Stimulated activated CD8-positive, alpha-beta memory T cell treated with anti-CD3 and anti-CD28 coated beads, Interleukin-7, amount 100 ng/mL, for 1 hour (primary cell): Measurements from ENCODE around the gene CHN2.

Experiments
- DNase-seq, 2 donors: peaks; one replicate each; pipeline ENCODE4 v3.0.0-alpha.2; 2020; ENCODE audit warnings: low read depth in 2 of 2

Gene CHN2

DNA sequence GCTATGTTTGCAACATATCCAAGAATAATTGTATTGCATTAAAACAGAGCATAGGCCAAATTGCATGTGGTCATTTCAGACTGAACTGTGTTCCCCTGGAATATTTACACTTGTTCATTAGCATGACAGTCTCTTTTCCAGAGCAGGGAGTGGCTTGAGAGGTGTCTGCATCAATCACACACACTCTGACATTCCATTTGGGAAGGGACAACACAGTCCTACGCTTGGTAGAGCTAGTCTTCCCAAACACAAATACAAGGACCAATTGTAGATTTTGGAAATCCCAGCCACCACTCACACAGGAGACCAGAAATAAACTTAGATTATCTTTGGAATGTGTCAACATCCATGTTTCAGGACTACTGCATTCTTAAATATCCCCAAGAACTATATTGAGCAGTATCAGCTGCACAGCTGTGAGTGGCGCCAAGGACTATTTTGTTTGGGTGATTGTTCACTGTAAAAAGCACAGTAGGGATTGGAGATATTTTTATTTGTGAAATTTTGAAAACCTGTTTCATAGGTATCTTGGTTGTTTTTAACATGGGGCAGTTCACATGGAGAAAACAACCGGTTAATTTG, 275.5 kb downstream of the CHN2 start:
- no peak for DNase-seq

DNA sequence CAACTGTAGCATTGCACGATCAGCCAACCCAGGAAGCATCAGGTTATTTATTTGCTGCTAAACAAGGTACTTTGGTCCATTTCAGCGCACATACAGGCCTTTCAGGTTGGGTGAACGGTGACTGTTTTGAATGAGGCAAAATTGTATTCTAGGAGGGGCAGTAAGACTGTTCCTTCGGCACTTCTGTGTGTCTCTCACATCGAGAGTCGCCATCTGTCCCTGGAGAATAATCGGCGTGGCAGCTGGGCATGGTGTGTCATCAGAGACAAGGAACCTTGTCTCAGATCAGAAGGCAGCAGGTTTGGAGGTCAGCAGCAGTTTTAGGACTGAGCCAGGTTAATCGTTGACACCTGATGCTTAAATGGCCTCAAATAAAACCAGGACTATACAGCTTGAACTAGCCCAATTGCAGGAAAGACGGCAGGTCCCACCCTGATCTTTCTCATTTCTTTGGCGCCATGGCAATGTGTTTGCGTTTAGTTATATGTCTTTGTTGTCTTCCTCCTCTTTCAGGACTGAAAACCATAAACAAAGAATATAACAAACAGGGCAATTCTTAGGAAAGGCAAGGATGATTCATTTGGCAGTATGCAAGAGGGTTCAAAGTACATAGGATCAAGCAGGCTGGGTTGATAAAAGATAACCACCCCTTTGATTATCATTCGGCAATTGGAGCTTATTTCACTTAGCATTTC, 277.0 kb downstream of the CHN2 start:
- DNase-seq, result no peak

DNA sequence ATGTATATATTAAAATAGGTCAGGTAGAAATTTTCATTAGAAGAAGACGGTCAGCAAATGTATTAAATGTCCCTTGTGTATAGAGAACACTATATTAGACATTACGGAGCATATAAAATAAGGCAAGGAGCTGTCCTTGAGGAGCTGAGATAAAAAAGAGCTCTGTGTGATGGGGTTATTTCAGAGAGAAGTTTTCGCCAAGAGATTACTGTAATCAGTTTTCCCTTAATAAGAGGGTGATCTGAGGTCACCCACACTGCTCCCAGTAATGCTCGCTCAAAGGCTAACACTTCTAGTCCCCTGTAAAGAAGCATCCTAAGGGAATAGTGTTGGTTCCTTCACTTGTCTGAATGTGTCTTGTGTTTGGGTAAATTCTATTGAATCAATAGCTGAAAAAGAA, 282.3 kb downstream of the CHN2 start:
- no peak for DNase-seq

DNA sequence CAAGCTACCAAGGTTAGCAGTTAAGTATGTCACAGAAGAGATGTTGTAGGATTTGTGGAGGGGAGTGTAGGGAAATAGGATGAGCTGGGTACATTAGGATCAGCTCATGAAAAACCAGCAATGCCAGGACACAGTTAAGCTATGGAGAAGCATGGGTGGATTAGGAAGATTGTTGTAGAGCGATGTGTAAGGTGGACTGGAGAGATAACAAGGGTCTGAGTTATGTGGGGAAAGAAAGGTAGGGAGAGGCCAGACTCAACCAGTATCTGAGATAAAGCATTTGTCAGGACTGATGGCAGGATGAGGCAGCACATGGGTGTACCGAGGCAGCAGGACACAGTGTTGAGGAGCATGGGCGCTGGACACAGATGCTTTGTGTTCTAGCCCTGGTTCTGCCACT, 283.7 kb downstream of the CHN2 start:
- no peak for DNase-seq

DNA sequence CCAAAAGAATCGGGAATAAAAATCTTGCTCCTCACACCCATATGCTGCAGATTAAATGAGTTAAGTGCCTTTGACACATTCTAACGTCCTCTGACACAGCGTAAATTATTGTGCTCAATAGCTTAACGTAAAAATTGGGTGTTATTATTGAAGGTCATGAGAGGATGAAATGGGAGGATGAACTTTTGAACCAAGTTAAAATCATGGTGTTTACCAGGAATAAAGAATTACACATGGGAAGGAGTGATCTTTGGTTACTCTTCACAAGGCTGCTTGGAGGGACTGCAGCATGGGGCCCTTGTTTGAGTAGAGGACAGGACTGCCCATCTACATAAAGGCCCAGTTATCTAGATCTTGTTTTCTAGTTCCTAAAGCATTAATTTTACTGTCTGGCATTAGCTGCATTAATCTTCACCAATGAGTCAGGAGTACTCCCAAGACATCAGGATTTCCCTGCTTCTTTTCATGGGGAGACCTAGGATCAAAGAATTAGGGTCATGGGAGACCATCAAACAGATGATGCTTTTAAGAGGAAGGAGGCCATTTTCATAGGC, 284.2 kb downstream of the CHN2 start:
- DNase-seq, result no peak

DNA sequence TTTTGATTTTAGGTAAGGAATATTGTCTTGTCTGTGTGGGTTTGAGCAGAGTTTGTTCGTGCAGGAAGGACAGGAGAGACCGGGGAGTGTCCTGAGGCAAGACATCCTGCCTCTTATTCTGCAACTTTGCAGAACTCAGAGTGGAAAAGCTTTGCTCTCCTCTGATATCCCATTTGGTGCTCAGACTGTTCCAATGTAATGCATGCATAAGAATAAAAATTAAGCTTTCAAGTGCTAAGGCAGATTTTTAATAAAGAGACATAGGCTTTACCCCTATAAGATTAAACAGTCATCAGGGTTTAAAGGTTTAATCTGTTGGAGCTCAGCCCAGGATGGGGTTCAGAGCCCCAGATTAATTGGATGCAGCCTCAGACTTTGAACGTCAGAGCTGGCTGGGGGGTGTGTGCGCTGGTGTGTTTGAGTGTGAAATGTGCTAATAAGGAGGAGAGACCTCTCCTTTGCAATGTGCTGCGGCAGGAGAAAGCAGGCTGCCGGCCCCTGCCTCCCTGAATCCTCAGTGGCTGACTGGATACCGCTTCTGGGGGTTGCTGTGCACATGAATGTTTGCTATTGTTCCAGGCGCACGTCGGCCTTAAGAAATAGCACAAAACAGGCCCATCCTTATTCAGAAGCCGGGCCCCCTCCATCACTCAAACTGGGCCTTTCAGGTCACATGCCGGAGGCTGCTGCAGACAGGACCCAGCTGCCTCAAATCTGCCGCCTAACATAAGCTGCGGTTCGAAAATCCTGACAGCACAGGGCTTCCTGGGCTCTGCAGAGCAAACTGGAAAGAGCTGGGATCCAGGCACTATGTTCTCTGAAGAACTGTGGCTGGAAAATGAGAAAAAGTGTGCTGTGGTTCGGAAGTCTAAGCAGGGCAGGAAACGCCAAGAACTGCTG, 285.0 kb downstream of the CHN2 start:
- no peak for DNase-seq

DNA sequence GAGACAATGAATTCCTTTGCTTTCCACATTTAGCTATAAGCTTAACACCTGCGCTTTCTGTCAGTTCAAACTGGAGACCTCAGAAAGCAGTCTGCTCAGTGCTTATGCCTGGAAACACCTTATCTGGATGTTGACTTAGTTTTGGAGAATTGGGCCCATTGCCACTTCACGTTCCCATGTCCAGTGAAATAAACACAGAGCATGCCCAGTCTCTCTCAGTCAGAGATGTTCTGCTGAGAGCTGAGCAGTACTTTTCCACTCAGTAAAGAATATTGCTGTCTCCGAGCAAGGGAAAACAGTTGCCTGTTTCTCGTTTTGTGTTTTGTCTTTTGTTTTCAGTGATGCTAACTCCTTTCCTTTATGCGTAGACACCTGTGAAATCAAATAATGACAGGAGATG, 285.9 kb downstream of the CHN2 start:
- DNase-seq, result no peak

DNA sequence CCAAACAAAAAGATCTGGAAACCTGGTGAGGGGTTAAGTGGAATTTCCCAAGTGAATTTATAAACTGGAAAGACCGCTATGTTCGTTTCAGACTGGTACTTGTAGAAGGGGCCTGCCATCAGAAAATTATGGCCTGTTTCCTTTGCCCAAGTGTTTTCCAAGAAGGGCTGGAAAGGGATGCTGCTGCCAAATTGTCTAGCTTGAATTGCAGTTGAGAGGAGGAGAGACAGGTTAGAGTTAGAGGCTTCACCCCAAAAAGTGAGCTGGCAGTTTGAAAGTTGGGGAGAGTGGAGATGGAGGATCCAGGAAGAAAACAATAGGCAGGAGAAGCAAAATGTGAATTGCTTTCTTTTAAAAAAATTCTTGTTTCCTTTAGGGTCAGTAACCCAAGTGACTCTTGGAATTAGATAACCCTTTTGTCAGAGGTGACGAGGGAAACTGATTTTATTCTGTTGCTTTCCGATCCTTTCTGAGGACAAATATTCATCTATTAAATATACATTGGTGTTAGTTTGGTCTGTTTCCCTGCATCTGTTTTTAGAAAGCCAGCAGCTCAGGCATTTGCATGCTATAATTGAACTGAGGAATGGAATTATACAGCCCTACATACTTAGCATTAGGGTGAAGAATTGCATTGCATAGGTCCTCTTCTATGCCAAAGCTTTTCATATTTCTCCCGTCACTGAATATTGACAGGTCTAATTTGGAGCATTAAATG, 286.5 kb downstream of the CHN2 start:
- no peak for DNase-seq

DNA sequence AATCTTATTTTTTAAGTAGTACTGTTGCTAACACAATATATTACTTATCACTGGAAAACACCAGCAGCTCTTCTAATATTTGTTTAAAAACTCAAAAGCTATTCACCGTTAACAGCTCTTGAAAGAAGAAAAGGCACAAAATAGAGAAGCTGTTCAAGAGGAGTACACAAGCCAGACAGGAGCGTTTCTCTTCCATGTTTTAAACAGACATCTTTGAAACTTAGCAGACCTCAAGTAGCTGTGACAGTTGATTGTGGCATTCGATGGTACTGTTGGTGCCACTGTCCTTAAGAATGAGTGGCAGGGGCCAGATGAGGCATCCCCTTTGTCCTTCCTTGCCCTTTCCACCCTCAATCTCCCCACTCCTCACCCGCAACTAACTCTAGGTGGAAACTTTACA, 287.5 kb downstream of the CHN2 start:
- no peak for DNase-seq

DNA sequence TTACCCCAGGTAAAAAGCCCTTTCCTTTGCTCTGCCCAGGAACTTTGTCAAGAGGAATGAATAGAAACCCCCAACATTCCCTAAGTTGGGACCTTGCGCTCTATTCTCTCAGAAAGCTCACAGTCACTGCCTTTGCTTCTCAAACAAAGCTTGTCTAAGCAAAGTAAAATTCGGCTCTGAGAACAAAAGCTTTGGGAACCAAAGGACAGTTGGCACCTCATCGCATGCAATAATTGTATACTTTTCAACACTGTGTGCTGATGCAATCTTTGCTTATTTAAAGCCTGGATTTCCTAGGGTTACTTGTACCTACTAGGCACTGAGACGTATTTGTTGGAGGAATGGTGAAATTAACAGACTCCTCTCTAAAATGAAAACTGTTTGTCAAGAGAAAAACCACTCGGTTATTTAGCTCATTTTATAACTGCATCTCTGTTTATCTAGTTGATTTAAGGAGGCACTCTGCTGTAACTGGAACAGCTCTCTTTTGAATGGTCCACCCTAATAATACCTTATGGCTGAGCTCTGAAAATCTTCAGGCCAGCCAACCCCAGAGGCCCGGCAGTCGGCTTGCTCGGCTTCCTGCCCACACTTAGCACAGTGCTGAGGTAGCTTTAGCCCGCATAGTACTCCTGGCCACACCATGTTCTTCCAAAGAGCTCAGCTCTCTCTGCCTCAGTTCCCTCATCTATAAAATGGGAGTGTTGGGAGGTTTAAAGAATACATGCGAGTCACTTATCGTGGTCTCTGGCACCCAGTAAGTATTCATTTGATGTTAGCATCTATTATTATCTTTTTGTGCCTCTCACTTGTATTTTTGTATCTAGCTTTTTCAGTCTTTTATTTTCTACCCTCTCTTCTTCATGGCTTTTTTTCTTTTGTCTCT, 288.9 kb downstream of the CHN2 start:
- DNase-seq, result no peak

DNA sequence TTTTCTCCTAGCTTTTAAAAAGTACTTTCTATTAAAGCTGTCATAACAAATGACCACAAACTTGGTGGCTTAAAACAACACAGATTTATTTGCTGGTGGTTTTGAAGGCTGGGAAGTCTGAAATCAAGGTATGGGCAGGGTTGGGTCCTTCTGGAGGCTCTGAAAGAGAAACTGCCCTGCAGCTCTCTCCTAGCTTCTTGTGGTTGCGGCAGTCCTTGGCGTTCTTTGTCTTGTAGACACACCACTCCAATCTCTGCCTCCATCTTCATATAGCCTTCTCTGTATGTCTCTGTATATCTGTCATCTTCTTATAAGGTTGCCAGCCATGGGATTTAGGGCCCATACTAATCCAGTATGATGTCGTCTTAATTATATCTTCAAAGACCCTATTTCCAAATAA, 289.7 kb downstream of the CHN2 start:
- DNase-seq, result no peak

DNA sequence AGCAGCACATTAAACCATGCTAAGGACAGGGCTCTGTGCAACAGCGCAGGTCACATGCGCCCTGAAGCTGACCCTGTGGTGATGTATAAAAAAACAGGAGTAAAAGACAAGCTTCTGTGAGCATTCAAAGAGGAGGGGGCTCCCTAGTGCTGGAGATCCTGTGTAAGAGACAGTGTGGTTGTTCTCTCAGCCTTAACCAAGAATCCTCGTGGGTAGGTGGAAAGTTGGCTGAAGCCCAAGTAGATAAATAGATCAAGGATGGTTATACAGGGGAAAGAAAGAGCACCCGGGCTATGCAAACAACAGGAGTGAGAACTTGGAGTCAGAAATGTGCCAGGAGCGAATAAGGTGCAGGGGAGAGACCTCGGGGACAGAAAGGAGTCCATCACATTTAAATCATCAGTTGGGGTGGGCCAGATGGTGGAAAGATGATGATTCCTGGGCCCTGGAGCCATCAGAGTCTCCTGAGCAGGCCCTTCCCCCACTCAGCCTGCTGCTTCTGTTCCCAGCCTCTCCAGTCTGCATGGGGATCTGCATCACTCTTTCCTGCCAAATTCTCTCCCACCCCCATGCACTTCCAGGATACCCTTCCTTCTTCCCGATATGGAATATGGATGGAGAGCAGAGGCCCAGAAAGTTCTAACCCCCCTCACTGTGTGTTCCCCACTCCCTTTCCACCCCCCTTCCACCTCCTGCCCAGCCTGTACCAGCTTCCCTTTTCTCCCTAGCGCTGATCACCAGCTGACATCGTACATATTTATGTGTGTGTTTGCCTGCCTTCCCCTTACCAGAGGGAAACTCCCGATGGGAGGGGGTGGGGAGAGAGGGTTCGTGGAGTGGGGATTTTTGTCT, 291.0 kb downstream of the CHN2 start:
- no peak for DNase-seq

DNA sequence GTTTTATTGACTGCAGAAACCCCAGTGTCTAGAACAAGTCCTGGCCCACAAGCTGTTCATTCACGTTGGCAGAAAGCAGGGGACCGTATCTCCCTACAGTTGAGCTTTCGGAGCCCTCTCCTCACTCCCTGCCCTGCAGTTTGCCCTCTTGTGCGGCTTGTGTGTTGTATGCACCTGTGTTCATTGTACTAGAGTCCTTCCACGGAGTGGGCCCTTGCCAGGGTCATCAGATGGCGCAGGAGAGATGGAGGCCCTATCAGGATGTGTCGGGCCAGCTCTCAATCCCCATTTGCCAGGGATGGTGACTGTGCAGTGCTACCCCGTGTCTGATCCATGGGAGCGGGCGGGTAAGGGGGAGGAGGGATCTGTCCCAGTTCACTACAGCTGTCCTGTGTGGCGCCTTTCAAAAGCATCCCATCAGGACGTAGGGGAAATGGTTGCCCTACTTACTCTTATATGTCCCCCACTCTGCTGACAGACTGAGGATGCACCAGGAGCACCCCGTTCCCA, 291.7 kb downstream of the CHN2 start:
- DNase-seq, result no peak

DNA sequence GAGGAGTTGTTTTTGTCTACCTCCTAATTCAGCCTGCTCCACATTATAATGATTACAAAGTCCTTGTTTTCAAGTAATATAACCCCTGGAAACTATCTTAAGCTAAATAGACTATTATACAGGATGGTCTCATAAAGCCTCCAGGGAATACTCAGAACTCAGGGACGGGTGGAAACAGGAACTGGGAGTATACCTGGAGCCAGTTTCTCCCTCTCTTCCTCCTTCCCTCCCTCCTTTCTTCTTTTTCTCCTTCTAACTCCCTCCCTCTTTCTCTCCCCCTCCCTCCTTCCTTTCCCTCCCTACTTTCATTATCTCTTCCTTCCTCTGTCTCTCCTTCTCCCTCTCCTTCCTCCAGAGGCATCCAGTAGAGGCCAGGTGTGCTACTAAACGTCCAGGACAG, 292.8 kb downstream of the CHN2 start:
- no peak for DNase-seq

DNA sequence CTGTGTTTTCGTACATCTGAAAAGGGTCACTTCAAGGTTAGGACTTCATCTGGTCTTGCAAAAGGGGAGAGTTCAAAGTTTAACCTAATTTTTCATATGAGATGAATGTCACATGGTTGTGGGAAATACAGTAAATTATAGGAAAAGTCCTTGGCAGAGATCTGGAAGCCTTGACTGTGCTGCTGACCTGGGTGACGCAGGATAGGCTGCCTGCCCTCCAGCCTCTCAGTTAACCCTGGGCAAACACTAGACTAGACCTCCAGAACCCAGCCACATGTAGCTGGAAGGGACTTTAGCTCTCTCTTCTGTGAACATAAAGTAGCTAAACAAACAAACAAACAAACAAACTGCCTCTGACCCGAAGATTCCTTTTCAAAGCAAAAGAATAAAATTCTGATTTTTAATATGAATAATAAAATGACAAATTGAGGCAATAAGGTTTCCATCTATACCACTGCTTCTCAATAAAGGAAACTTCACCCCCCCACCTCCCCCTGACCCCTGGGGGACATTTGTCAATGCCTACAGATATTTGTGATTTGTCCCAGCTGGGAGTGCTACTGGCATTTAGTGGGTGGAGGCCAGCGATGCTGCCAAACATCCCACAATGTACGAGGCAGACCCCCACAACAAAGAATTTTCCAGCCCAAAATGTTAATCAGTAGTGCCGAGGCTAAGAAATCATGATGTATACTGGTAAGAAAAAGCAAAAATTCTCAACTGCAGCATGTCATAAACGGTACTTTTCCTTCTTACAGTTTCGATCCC, 293.8 kb downstream of the CHN2 start:
- no peak for DNase-seq

DNA sequence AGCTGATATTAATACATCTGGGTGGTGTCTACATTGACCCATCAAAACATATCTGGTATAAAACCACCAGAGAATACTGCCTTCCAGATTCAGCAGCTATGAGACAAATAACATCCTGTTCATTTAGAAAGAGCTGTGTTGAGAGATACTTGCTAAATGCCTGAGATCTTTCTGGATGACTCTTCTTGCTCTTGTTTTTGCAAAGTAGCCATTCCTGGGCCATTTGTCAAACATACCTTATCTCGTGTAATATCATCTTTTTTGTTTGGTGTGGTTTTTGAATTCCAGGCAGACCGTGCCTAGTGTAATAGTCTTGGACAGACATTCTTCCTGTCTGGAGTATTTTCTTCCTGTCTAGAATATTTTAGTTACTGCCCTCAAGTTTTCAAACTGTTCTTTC, 294.4 kb downstream of the CHN2 start:
- no peak for DNase-seq

DNA sequence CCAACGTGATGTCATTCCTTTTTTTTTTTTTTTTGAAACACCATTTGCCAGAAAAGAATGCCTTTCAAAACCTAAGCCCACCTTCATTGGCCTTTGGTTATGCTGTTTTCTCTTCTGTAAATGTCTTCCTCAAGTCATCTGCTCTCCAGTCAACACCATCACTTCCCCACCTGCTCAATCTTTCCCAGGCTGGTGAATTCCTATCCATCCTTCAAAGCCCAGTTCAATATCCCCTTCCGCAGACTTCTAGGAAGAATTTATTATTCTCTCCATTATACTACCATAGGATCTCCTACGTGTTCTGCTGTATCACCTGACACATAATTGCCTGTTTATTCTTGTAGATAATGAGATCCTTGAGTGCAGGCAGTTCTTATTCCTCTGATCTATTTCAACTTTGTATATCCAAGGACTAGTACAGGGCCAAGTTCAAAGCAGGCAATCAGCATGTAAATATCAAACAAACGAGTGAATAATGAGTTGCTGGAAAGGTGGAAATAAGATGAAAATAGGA, 295.6 kb downstream of the CHN2 start:
- no peak for DNase-seq

DNA sequence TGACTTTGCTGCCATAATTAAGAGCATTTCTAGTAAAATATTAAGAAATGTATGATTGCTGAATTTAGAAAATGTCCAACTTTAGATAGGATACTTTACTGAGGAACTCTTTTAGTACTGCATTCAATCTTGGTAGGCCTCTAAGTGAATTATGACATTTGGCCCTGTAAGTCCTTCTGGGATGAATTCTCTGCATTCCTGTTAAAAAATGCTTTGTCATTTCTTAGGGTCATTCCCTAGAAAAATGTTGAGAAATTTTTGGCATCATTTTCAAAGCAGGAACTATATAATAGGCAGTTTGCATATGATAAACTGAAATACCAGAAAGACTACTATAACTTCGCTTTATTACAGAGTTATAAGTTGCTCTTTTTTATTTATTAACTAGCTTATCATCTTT, 299.8 kb downstream of the CHN2 start:
- no peak for DNase-seq

DNA sequence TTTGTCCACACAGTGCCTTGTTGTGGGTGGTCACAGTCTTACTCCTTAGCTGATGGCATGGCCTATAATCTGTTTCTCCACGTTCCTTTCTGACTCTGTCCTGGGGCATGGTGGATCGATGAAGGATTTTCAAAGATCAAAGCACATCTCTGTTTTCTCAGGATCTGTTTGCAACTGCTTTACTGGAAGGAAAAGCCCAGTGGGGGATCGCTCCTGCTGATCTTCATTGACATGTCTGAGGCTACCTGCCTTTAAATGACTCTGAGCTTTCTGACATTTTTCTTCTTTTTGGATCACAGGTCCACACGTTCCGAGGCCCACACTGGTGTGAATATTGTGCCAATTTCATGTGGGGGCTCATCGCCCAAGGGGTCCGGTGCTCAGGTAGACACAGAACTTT, 301.1 kb downstream of the CHN2 start:
- no peak for DNase-seq
